ENCODE measurements around the gene CSE1L.

CSE1L gene

DNA sequence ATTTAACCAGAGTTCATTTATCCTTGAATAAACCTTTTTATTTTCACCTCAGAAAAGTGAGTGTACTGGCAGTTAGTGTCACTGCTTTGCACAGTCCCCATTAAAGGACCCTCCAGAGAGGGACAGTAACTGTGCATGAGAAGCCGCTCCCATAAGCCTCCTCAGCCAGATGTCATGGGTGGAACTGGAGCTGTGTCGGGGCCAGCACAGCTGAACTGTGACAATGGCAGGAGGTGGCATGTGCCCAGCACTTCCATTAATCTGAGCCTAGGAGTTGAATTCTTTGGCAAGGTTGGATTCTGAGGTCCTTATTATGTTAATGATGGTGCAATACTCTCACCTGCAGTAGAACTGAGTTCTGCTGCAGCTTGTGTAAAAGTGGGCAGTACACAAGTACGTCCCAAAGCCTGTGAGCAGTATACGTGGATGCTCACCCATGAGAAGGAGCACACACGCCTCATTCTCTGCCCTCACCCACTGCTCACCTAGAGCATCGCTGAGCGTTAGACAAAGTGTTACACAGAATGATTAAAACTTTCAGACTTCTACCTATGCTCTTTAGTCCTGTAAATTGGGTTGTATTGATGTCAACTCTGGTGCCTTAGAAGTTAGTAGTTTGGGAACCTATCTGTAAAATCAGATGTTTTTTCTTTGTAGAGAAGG is 11.9 kb upstream of the CSE1L start:
- H2BK12ac ChIP-seq (ENCODE audit: low read length): no peak overlapping the region
- H2BK15ac ChIP-seq (ENCODE audit: low read length): no peak overlapping the region
- WGBS, 2 donors (ENCODE audit: extremely low coverage in 2 of 2, insufficient read length in 2 of 2, insufficient replicate concordance in 1 of 2): no CpG with 5 or more reads among the region's 7 CpGs
- H3K4ac ChIP-seq (ENCODE audit: low read length): no peak overlapping the region
- H2BK5ac ChIP-seq (ENCODE audit: low read length): no peak overlapping the region
- no peaks in the 10 kb centered on the region for H3K4me1 ChIP-seq (ENCODE audit: control insufficient read depth in 2 of 2, insufficient read depth in 1 of 2, low read depth in 1 of 2, low read length in 2 of 2)
- no peak overlapping the region for H2AK5ac ChIP-seq (ENCODE audit: low read depth, low read length)
- H3K18ac ChIP-seq (ENCODE audit: low read length): no peak overlapping the region
- H3K14ac ChIP-seq (ENCODE audit: low read length): no peak overlapping the region
- peaks cover 7 to 52% of the 10 kb centered on the region in 2 donors for H3K36me3 ChIP-seq (replicated peaks in 1 of 2; ENCODE audit: control insufficient read depth in 2 of 2, insufficient read depth in 2 of 2, low read length in 2 of 2)
- no peak for DNase-seq (ENCODE audit: low spot score)
- H3K79me1 ChIP-seq (ENCODE audit: low read depth, low read length): no peaks in the 10 kb centered on the region
- no peak overlapping the region for H3K27ac ChIP-seq (replicated peaks; ENCODE audit: low read length)
- H3K4me2 ChIP-seq (ENCODE audit: insufficient read depth, low read length, poor library complexity, severe bottlenecking): no peak overlapping the region
- no peak overlapping the region for H2AFZ ChIP-seq (ENCODE audit: low read length)
- H4K8ac ChIP-seq (ENCODE audit: low read depth, low read length): no peak overlapping the region
- no peaks in the 10 kb centered on the region for H3K27me3 ChIP-seq (ENCODE audit: control insufficient read depth in 3 of 3, insufficient read depth in 3 of 3, low read depth in 1 of 3, low read length in 3 of 3)
- H2BK120ac ChIP-seq (ENCODE audit: low read depth, low read length): no peak overlapping the region
- no peak overlapping the region for H3K4me3 ChIP-seq (ENCODE audit: low read length in 2 of 2)
- H4K91ac ChIP-seq (ENCODE audit: low read depth, low read length, poor library complexity): peak overlapping the region; percentile 11
- H3K9ac ChIP-seq (ENCODE audit: low read depth, low read length, poor library complexity): no peak overlapping the region
- H3K9me3 ChIP-seq (replicated peaks in 1 of 2; ENCODE audit: control insufficient read depth in 2 of 2, insufficient read depth in 1 of 2, low read depth in 1 of 2, low read length in 2 of 2): no peaks in the 10 kb centered on the region
- no peak overlapping the region for H3K23ac ChIP-seq (ENCODE audit: low read depth, low read length, poor library complexity)

DNA sequence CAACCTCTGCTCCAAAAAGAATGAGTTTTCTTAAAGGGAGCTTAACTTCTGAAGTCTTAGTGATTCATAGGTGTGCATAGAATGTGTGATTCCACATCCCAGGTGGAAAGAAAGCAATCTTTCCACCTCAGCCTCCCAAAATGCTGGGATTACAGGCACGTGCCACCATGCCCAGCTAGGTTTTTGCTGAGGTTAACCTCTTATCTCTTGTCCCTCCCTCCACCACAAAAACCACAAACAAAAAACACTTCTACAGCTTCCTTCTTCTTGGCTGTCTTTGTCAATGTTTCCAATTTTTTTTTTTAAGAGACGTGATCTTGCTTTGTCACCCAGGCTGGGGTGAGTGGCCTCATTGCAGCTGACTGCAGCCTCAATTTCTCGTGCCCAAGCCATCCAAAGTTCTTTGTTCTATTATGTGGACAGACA is 8.1 kb upstream of the CSE1L start:
- Histone ChIP-seq H3K9ac (ENCODE audit: low read depth, low read length, poor library complexity) (no peak overlapping the region), H3K4me1 (ENCODE audit: control insufficient read depth in 2 of 2, insufficient read depth in 1 of 2, low read depth in 1 of 2, low read length in 2 of 2) (no peaks in the 10 kb centered on the region), H3K4me3 (ENCODE audit: low read length in 2 of 2) (no peak overlapping the region), H3K14ac (ENCODE audit: low read length) (no peak overlapping the region), H4K8ac (ENCODE audit: low read depth, low read length) (no peak overlapping the region), H3K27me3 (ENCODE audit: control insufficient read depth in 3 of 3, insufficient read depth in 3 of 3, low read depth in 1 of 3, low read length in 3 of 3) (no peaks in the 10 kb centered on the region), H2AFZ (ENCODE audit: low read length) (no peak overlapping the region), H3K79me1 (ENCODE audit: low read depth, low read length) (no peaks in the 10 kb centered on the region), H3K18ac (ENCODE audit: low read length) (no peak overlapping the region), H3K4ac (ENCODE audit: low read length) (no peak overlapping the region), H2AK5ac (ENCODE audit: low read depth, low read length) (no peak overlapping the region), H3K9me3 (replicated peaks in 1 of 2; ENCODE audit: control insufficient read depth in 2 of 2, insufficient read depth in 1 of 2, low read depth in 1 of 2, low read length in 2 of 2) (no peaks in the 10 kb centered on the region), H3K36me3 (replicated peaks in 1 of 2; ENCODE audit: control insufficient read depth in 2 of 2, insufficient read depth in 2 of 2, low read length in 2 of 2) (peaks cover 3 to 28% of the 10 kb centered on the region in 2 donors), H4K91ac (ENCODE audit: low read depth, low read length, poor library complexity) (no peak overlapping the region), H2BK12ac (ENCODE audit: low read length) (no peak overlapping the region), H3K4me2 (ENCODE audit: insufficient read depth, low read length, poor library complexity, severe bottlenecking) (no peak overlapping the region), H2BK120ac (ENCODE audit: low read depth, low read length) (no peak overlapping the region), H3K23ac (ENCODE audit: low read depth, low read length, poor library complexity) (no peak overlapping the region), H2BK15ac (ENCODE audit: low read length) (no peak overlapping the region), H2BK5ac (ENCODE audit: low read length) (no peak overlapping the region), H3K27ac (replicated peaks; ENCODE audit: low read length) (no peak overlapping the region)
- no CpG with 5 or more reads among the region's 3 CpGs for WGBS, 2 donors (ENCODE audit: extremely low coverage in 2 of 2, insufficient read length in 2 of 2, insufficient replicate concordance in 1 of 2)
- no peak for DNase-seq (ENCODE audit: low spot score)

DNA sequence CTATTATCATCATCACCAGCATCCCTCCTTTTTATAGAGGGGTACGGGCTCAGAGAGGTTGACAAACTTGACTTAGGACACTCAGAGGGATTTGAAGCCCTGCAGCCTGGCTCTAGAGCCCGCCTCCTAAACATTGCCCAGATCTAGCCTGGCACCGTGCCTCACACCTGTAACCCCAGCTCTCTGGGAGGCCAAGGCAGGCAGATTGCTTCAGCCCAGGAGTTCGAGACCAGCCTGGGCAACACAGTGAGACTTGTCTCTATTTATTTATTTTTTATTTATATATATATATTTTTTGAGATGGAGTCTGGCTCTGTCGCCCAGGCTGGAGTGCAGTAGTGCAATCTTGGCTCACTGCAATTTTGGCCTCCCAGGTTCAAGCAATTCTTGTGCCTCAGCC is 6.3 kb upstream of the CSE1L start:
- no peaks in the 10 kb centered on the region for H3K79me1 ChIP-seq (ENCODE audit: low read depth, low read length)
- H4K91ac ChIP-seq (ENCODE audit: low read depth, low read length, poor library complexity): no peak overlapping the region
- no peak overlapping the region for H4K8ac ChIP-seq (ENCODE audit: low read depth, low read length)
- no peak overlapping the region for H2BK12ac ChIP-seq (ENCODE audit: low read length)
- no peak overlapping the region for H3K23ac ChIP-seq (ENCODE audit: low read depth, low read length, poor library complexity)
- no peak overlapping the region for H3K9ac ChIP-seq (ENCODE audit: low read depth, low read length, poor library complexity)
- no peak overlapping the region for H2AFZ ChIP-seq (ENCODE audit: low read length)
- no peak overlapping the region for H3K4ac ChIP-seq (ENCODE audit: low read length)
- no peaks in the 10 kb centered on the region for H3K9me3 ChIP-seq (replicated peaks in 1 of 2; ENCODE audit: control insufficient read depth in 2 of 2, insufficient read depth in 1 of 2, low read depth in 1 of 2, low read length in 2 of 2)
- DNase-seq (ENCODE audit: low spot score): no peak
- no peak overlapping the region for H3K14ac ChIP-seq (ENCODE audit: low read length)
- H3K4me2 ChIP-seq (ENCODE audit: insufficient read depth, low read length, poor library complexity, severe bottlenecking): no peak overlapping the region
- no CpG with 5 or more reads among the region's 5 CpGs for WGBS, 2 donors (ENCODE audit: extremely low coverage in 2 of 2, insufficient read length in 2 of 2, insufficient replicate concordance in 1 of 2)
- no peak overlapping the region for H3K18ac ChIP-seq (ENCODE audit: low read length)
- H2BK120ac ChIP-seq (ENCODE audit: low read depth, low read length): no peak overlapping the region
- H3K27me3 ChIP-seq (ENCODE audit: control insufficient read depth in 3 of 3, insufficient read depth in 3 of 3, low read depth in 1 of 3, low read length in 3 of 3): no peaks in the 10 kb centered on the region
- H2BK15ac ChIP-seq (ENCODE audit: low read length): no peak overlapping the region
- no peak overlapping the region for H3K27ac ChIP-seq (replicated peaks; ENCODE audit: low read length)
- H3K36me3 ChIP-seq (replicated peaks in 1 of 2; ENCODE audit: control insufficient read depth in 2 of 2, insufficient read depth in 2 of 2, low read length in 2 of 2): peaks cover 0 to 10% of the 10 kb centered on the region in 2 donors
- no peaks in the 10 kb centered on the region for H3K4me1 ChIP-seq (ENCODE audit: control insufficient read depth in 2 of 2, insufficient read depth in 1 of 2, low read depth in 1 of 2, low read length in 2 of 2)
- H2BK5ac ChIP-seq (ENCODE audit: low read length): no peak overlapping the region
- H3K4me3 ChIP-seq (ENCODE audit: low read length in 2 of 2): no peak overlapping the region
- H2AK5ac ChIP-seq (ENCODE audit: low read depth, low read length): no peak overlapping the region

DNA sequence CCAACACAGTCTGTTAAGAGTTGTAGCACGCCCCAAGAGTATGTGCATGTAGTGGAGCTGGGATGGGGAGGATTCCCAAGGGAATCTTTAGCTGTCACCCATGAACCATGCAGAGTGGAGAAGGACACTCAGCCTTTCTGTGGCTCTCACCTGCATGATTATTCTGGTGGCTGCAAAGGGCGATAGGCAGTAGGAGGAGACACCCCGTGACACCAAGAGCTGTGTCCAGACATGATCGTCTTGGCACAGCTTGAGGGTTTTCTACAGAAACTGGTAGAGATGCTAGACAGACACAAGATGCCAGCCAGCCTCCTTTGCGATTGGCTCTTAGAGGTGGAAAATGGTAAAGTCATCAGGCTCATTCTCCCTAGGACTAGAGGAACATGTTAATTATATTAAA is 3.1 kb upstream of the CSE1L start:
- Histone ChIP-seq H3K18ac (ENCODE audit: low read length) (no peak overlapping the region), H3K9me3 (replicated peaks in 1 of 2; ENCODE audit: control insufficient read depth in 2 of 2, insufficient read depth in 1 of 2, low read depth in 1 of 2, low read length in 2 of 2) (peaks cover 0 to 3% of the 10 kb centered on the region in 2 donors), H3K36me3 (replicated peaks in 1 of 2; ENCODE audit: control insufficient read depth in 2 of 2, insufficient read depth in 2 of 2, low read length in 2 of 2) (peaks cover 0 to 5% of the 10 kb centered on the region in 2 donors), H3K4me2 (ENCODE audit: insufficient read depth, low read length, poor library complexity, severe bottlenecking) (no peak overlapping the region), H3K79me1 (ENCODE audit: low read depth, low read length) (peaks cover 3% of the 10 kb centered on the region), H4K8ac (ENCODE audit: low read depth, low read length) (no peak overlapping the region), H2AFZ (ENCODE audit: low read length) (no peak overlapping the region), H3K27ac (replicated peaks; ENCODE audit: low read length) (no peak overlapping the region), H3K23ac (ENCODE audit: low read depth, low read length, poor library complexity) (no peak overlapping the region), H2BK120ac (ENCODE audit: low read depth, low read length) (no peak overlapping the region), H3K4ac (ENCODE audit: low read length) (no peak overlapping the region), H3K9ac (ENCODE audit: low read depth, low read length, poor library complexity) (no peak overlapping the region), H2BK12ac (ENCODE audit: low read length) (no peak overlapping the region), H2BK5ac (ENCODE audit: low read length) (no peak overlapping the region), H2BK15ac (ENCODE audit: low read length) (no peak overlapping the region), H4K91ac (ENCODE audit: low read depth, low read length, poor library complexity) (no peak overlapping the region), H3K4me3 (ENCODE audit: low read length in 2 of 2) (no peak overlapping the region), H3K14ac (ENCODE audit: low read length) (no peak overlapping the region), H3K4me1 (ENCODE audit: control insufficient read depth in 2 of 2, insufficient read depth in 1 of 2, low read depth in 1 of 2, low read length in 2 of 2) (peaks cover 6 to 8% of the 10 kb centered on the region in 2 donors), H3K27me3 (ENCODE audit: control insufficient read depth in 3 of 3, insufficient read depth in 3 of 3, low read depth in 1 of 3, low read length in 3 of 3) (no peaks in the 10 kb centered on the region), H2AK5ac (ENCODE audit: low read depth, low read length) (no peak overlapping the region)
- WGBS, 2 donors (ENCODE audit: extremely low coverage in 2 of 2, insufficient read length in 2 of 2, insufficient replicate concordance in 1 of 2): no CpG with 5 or more reads among the region's 5 CpGs
- no peak for DNase-seq (ENCODE audit: low spot score)
